SHP77 treated with DMSO at 0.1 percent for 48 hours (cell line): ENCODE results near the gene RNASE4.

Source experiments
- DNase-seq: peaks from one replicate; lab custom pipeline; 2025; lab: John Stamatoyannopoulos, UW

Gene RNASE4

GRCh38 chr14:20675669-20676068 is 8.7 kb upstream of the RNASE4 start:
- no peak for DNase-seq

GRCh38 chr14:20676072-20676471 is 8.3 kb upstream of the RNASE4 start:
- DNase-seq, result no peak

- DNase-seq, result peak; percentile 17
Measured at GRCh38 chr14:20679907-20680306, 4.5 kb upstream of the RNASE4 start.

- DNase-seq, result no peak
Measured at GRCh38 chr14:20680363-20680762, 4.0 kb upstream of the RNASE4 start.

GRCh38 chr14:20680843-20681347 is 3.5 kb upstream of the RNASE4 start:
- no peak for DNase-seq

GRCh38 chr14:20681348-20682126 is 2.8 kb upstream of the RNASE4 start:
- peak; percentile 92 for DNase-seq

GRCh38 chr14:20682127-20682434 is 2.3 kb upstream of the RNASE4 start:
- DNase-seq, result no peak

GRCh38 chr14:20682435-20683124 is 1.8 kb upstream of the RNASE4 start:
- peak; percentile 96 for DNase-seq

GRCh38 chr14:20683125-20683890 is 1.1 kb upstream of the RNASE4 start:
- peak; percentile 92 for DNase-seq

- DNase-seq, result peak; percentile 58
Measured at GRCh38 chr14:20684662-20685456, 499 bp downstream of the RNASE4 start.

- no peak for DNase-seq
Measured at GRCh38 chr14:20686386-20687143, 2.2 kb downstream of the RNASE4 start.

- DNase-seq, result no peak
Measured at GRCh38 chr14:20687362-20688166, 3.2 kb downstream of the RNASE4 start.

- no peak for DNase-seq
Measured at GRCh38 chr14:20688167-20688839, 3.9 kb downstream of the RNASE4 start, which contains the start of gene ANG. Gene ANG (plus strand): TSS chr14:20688764. CDS start chr14:20693565, 4,801 bp downstream.

- DNase-seq, result peak; percentile 91
Measured at GRCh38 chr14:20690848-20691640, 6.7 kb downstream of the RNASE4 start.

GRCh38 chr14:20692116-20692751 is 7.9 kb downstream of the RNASE4 start:
- no peak for DNase-seq

GRCh38 chr14:20696764-20697163 is 12.4 kb downstream of the RNASE4 start:
- DNase-seq, result no peak

GRCh38 chr14:20697273-20698017 is 13.1 kb downstream of the RNASE4 start:
- DNase-seq, result peak; percentile 24

- no peak for DNase-seq
Measured at GRCh38 chr14:20698018-20698329, 13.6 kb downstream of the RNASE4 start.
